Activated CD4-positive, CD25-positive, alpha-beta regulatory T cell treated with anti-CD3 and anti-CD28 coated beads, Interleukin-2, amount 50 U/mL, for 72 hours (primary cell): Measurements from ENCODE around the gene SLX4IP.

ENCODE experiments used
- DNase-seq: peaks from one replicate; pipeline ENCODE4 v3.0.0; 2021

SLX4IP gene

DNA sequence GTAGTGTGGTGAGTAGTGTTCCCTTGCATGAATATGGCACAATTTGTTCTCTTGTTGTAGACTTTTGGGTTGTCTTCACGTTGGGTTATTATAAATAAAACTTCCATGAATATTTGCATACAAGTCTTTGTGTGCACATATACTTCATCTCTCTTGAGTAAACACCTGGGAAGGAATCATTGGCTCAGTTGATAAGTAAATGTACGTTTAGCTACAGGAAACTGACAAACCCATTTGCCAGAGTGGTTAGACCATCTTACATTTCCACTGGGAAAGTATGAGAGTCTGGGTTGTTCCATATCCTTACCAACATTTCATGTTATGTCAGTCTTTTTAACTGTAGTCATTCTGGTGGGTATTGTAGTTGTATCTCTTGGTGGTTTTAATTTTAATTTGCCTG is 119.2 kb downstream of the SLX4IP start:
- no peak for DNase-seq

DNA sequence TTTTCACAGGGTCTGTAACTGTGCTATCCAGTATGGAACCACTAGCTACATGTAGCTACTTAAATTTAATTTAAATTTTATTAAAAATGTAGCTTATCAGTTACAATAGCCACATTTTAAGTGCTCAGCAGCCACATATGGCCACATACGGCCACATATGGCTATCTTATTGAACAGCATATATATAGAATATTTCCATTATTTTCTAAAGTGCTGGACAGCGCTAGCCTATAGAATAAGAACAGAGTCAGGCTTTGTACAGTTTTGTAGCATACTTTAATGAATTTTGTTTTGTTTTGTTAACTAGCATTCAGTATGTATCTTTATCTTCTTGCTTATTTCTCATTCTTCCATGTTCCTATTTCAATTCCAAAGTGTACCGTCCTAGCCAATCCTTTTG is 120.3 kb downstream of the SLX4IP start:
- no peak for DNase-seq

DNA sequence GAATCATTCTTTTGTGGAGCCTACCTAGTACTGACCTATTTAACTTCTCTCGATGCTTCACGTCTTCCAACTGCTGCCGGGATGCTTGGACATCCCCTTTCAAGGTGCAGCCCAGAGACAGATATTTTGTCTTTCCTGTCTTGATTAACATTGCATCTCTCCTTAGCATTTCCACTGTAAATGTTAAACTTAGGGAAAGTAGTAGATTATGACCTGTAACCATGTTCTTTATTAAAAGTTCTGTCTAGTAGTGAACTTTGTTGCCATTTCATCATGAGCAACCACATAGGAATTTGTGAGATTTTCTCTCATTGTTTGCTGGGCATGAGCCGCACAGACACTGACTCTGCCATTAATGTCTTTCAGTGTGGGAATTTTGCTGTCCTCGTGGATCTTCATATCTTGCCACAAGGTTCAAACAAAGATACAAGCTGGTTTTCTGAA is 120.8 kb downstream of the SLX4IP start:
- no peak for DNase-seq

DNA sequence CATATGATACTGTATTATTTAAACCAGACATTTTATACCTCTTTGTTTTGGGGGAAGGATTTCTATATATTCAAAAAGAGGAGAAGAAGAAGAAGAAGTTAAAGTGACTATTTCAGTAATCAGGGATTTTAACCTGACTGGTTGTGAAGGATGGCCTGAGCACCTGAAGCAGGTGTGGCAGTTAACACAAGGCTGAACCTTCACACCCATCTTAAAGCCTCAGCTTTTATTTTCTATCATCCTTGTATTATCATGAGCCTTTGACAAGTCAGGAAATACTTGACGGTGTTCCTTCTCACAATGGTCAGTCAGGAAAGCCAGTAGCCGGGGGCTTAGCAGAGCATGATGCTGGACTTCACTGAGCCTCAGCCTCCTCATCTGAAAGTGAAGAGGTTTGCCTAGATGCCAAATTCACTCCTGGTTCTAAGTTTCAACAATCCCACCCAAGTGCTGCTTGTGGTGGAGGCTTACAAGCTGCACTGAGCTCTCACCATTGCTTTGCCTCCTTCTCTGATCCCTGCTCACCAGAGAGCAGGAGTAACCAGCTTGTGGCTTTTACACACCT is 121.5 kb downstream of the SLX4IP start:
- no peak for DNase-seq

DNA sequence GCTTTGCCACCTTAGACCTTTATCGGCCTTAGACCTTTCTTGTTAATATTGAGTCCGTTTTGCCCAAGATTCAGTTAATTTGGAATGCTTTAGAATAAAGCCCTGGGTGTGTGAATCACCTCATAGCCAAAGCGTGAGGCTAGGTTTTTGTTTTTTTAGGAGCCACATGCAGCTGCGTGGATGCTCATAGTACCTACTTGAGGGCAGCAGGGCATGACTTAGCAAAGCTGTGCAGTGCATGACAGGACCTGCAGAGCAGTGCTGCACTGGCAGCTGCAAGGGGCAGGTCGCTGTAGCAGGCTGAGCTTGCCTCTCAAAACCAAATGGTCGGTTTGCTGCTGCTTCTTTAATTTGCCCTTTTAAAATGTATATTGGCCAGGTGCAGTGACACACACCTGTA is 122.6 kb downstream of the SLX4IP start:
- no peak for DNase-seq

DNA sequence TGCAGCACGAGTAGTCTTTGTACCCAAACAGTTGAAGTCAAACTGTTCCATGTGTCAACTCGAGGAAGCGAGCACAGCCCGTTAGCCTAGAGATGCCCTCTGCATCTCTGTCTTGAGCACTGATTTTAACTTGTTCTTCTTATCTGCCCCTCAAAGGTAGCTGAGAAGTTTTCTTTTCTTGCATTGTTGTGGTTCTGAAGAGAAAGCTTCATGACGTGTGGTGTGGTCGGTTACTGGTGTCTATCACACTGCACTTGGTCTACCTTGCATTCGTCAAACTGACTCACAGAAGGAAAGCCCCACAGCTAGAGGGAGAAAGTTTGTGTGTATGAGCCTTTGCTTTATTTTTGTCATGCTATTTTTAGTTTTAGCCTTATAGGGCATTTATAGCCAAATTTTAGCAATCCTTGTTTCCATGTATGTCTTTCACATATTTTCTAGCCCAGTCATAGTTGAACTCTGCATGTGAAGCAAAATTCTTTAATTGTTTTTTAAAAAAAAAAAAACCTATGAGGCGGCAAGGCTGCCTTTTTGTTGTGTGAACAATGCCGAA is 123.6 kb downstream of the SLX4IP start:
- DNase-seq: no peak

DNA sequence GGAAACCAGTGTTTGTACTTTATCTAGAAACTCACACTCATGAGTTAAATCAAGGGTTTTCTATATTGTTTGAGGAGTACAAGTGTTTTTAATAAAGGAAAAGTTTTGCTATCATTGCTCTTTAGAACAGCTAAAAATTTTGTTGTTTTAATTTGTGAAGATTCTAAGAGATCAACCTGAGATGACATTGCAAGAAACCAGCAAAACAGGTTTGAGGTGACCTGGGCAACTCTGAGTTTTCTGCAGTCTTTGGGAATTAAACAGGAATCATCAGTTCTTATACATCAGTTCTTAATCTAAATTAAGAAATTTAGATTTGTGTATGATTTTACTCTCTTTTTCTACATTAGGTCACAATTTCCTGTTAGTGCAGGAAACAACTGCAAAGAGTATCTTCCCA is 124.2 kb downstream of the SLX4IP start:
- no peak for DNase-seq

DNA sequence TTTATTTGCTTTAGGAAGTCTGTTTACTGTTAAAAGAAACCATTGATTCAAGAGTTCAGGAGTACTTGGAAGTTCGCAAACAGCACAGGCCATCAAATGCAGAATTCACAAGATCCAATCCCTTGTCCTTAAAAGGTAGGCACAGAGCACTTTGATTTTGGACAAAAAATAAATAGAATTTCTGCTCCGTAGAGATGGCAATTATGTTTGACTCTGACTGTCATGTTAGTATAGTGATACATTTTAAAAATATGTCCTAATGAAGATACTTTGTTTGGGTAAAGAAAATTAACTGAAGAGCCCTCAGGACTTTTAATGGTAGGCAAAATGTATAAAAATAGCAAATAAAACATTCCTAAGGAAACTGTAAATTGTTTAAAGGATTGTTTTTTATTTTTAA is 125.6 kb downstream of the SLX4IP start:
- no peak for DNase-seq

DNA sequence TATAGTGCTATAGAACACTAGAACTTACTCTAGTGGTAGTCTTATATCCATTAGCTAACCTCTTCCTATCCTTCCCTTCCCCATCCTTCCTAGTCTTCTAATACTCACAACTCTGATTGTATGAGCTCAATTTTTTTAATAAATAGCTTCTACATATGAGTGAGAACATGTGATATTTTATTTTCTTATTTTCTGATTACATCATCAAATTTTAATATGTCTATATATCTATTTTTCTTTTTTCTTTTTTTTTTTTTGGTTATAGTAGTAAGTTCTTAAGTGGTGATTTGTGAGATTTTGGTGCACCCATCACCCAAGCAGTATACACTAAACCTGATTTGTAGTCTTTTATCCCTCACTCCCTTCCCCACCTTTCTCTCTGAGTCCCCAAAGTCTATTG is 126.2 kb downstream of the SLX4IP start:
- no peak for DNase-seq

DNA sequence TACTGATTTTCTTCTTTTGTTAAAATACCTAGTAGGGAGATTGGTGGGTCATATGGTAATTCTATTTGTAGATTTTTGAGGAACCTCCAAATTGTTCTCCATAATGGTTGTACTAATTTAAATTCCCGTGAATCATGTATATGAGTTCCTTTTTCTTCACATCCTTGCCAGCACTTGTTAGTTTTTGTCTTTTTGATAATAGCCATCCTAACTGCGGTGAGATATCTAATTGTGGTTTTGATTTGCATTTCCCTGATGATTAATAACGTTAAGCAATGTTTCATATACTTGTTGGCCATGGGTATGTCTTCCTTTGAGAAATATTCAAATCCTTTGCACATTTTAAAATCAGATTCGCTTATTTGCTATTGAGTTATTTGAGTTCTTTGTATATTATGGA is 127.8 kb downstream of the SLX4IP start:
- no peak for DNase-seq

DNA sequence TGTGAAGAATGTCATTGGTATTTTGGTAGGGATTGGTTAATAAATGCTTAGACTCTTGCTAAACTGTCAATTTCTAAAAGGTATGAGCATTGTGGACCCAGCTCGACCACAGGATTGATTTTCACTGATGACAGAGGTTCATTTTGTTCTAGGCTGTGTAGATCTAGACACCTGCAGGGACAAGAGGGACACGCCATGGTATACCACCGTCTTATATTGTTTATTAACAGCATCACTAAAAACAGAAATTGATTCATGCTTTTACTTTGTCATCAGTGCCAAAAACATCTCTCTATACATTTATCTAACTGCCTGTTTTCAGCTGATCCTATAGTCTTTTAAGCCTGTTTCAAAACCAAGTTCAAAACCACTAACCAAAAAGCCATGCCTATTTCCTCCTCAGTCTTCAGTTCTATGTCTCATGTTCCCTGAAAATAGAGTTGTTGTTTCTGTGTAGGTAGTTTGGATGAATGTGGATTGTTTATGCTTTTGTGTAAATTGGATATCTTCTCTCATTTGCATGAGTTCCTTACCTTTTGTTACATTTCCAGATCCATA is 128.9 kb downstream of the SLX4IP start:
- DNase-seq: no peak

DNA sequence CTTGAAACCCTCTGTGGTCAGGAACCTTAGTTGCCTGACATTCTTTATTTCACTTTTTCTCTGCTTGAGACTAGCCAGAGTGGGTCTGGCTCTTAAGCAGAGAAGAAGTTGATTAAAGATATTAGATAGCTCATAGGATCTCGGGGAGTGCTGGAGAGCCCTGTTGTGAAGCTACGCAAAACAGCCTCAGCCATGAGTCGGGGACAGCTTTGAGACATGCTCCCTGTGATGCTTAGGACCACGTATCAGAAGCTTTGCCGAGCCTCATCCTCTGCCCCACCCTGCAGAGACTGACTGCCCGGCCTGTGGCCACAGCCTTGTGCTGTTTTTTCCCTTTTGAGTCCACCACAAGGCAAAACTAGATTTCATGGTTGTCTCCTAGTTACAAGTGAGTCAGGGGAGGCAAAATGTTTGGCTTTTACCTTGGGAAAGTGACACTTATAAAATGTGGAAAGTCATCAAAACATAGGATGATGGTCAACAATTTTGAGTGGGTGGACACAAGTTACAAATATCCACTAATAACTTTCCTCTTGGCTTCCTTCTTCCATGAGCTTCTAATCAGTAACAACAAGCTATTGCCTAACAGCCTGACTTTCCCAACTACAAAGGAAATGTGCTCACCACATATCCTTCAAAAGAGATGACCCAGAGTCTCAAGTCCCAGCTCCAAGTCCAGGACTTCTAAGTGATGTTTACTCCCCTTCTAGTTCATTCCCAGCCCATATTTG is 130.3 kb downstream of the SLX4IP start:
- no peak for DNase-seq

DNA sequence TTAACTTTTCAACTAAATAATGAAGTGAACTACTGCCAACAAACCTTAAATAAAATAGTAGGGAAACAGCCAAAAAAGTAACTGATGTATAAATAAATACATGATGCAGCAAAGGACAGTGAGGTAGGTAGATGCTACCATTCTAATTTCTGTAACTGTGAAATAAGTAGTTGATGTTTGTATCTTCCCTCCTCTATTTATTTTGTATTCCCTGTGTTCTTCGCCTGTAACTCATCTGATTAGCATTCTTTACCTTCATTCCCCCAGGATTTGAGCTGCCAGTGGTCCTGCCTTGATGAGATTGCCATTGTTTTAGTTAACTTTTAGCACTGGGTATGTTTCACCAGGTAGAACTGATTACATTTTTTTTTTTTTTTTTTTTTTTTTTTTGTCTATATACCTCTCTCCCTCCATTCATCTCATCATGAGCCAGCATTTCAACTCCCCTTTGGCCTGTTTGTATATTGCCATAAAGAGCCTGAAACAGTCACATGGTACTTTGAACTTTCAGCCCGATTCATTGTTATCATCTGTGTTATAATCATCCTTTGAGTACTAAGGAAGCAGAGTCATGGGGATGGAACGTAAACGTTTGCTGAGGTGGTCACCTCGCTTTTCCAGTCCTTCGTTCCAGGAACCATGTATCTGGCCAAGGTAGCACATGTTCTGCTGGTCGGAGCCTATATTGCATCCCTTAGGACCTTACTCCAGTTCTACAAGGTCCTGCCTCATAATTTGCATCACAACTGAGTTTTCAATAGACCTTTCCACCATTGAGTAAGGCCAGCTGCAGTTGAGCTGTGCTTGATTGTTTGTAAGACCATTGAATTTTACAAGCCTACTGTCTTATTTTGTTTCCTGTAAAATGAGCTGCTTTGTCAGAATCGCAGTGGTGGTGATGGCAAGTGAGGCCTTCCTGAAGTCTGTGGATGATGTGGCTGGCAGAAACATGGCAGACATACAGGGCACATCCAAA is 131.1 kb downstream of the SLX4IP start:
- DNase-seq: no peak

DNA sequence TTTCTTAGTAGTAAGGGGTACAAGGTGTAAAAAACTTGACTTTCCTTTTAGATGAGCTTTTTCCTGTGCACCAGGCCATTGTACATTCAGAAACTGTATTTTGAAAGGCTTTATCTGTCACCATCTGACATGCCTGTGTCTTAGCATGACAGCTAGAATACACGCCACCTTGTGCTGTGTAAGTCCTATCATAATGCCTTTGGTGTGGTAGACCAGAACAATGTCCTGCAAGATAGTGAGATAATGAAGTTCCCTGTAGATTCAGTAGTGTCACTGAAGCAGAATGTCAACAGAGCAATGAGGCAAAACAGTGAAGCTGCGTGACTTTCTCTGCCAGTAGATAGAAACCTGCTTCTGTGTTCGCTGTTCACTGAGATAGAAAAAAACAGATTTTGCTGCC is 132.9 kb downstream of the SLX4IP start:
- DNase-seq: no peak

DNA sequence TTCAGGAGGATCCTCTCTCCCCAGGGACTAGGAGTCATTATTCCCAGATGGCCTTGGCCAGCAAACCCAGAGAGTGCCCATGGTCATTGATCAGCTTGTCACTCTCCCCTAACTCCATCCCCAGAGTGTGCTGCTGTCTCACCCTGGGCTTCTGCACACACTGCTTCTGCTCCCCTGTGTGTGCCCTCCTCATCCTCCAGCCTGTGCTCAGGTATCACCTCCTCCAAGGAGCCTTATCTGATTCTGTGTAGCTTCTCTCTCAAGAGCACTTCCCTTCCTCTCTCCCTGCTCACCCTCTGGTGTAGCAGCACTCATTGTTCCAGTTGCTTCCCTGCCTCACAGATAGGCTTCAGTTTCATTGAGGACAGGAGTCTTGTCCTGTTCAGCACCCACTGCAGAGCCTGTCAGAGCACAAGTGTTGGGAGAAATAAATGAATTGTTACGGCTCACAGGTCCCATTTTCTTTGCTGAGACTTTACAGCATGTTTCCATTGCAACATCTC is 136.3 kb downstream of the SLX4IP start:
- no peak for DNase-seq

DNA sequence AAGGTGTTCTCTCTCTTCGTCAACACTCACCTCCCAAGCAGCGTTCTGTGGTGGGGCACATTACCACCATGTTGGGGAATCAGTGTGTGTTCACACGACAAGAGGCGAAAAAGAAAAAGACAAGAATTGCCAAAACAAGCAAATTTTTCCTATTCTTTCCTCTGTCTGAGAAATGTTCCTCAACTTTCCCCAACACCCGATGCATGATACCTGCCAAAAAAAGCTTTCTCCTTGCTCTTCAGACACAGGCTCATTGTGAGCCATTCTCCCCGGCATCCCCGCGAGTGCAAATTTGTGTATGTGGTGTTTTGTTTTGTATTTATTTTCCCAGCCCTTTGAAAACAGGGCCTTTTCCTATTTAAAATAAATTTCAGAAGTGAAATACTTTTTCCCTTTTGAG is 137.7 kb downstream of the SLX4IP start:
- DNase-seq: no peak

DNA sequence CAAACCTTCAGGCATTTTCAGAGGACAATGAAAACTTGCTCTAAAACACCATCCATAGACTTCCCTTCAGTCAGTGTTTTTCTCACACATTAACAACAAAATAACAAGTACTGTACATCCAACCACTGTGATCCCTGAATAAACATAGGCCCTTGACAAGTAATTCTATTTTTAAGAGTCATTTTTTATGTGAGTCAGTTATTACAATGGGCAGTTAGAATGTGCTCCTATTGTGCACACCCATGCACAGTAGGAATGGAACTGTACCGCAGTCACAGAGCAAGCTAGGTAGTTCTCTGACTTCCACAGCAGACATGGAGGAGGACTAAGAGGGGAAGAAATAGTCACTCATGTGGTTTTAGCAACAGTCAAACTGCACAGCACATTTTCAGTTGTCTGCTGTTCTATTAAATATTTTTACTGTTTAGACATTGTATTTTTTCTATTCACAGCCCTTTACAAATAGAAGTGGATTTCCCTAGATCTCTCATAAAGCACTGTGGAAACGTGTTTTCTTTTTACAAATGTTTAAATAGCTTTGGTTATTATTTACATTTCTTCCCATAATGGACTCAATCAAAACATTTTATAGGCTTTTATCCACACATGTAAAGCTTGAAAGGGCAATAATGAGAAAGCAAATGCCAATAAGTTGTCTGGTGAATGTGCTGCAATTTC is 138.3 kb downstream of the SLX4IP start:
- DNase-seq: no peak

DNA sequence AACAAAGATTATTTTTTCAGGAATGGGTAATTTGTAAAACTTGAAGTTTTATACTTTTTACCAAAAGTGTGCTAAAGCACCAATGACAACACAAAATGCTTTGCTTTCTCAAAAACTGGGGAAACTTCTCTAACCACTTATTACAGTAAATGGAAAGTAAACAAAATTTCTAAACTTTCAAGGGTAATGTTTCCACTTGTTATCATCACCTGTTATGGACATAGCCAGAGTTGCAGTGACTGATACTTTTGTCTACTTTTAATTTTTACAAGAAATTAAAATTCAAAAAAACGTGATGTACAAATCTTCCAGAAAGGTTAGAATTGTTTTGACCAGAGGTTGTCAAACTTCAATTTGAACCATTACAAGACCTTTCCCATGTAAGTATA is 138.8 kb downstream of the SLX4IP start:
- DNase-seq: no peak

DNA sequence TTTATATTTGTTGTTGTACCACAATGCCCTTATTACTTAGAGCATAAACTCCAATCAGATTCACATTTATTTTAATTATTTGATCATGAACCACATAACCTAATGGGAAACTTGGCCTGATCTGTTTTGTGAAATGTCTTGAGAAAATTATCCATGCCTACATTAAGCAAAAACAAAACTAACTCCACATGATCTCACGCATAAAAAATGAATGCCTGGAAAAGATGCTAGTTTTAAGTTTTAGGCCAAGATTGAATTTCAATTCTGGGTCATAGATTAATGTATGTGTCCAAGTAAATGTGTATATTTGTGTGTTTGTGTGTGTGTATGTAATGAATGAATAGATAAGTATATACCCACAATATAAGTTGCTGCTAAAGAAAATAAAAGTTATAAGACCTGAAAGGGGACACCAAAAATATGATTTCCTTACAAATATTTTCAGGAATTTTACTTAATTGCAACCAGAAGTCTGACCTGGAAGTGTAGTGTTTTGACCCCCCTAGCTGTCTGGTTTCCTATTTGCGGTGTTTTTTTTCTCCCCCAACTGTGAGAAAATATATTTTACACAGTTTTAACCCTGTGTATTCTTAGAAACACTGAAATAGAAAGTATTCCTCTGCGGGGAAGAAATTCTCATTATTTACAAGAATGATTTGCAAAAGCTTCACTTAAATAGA is 141.4 kb downstream of the SLX4IP start:
- DNase-seq: no peak

DNA sequence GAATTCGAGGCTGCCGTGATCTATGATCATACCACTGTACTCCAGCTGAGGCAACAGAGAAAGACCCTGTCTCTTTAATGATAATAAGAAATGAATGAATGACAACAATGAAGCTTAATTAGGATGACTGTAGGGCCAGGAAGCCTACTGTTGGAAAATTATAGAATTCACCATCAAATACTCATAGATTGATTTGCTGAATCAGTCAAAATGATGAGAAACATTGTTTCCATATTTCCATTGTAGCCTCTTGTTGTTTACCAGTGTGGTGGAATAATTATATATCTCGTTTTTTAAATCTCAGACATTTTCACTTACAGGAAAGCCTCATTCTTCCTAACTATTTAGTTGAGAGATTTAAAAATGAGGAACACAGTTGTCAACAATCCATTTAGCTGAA is 142.5 kb downstream of the SLX4IP start:
- no peak for DNase-seq

DNA sequence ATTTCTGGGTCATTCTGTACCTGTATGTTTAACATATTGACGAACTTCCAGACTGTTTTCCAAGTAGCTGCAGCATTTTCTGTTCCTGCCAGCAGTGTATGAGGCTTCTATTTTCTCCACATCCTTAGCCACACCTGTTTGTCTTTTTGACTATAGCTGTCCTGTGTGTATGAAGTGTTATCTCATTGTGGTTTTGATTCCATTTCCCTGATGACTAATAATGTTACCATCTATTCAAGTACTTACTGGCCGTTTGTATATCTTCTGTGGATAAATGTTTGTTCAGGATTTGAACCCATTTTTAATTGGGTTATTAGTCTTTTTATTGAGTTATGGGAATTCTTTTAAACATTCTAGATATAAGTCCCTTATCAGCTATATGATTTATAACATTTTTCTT is 143.5 kb downstream of the SLX4IP start:
- no peak for DNase-seq

DNA sequence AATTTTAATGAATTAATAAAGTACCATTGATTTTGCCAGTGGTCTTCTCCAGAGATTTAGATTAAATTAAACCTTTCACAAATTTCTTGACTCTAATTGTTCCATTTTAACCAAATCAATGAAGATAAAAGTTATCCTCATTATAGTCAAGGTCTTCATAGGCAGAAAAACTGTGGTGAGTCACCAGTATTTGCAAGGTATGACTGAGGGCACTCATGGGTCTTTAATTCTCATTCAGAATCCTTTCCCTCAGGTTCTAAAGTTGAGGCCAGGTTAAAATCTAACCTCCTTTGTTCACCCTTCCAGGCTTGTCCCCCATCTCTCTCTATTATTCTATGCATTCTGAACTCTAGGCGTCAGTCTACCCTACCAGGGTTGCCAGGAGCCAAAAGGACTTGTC is 144.8 kb downstream of the SLX4IP start:
- DNase-seq: no peak
